ENCODE data around the gene TMEM131L.
"Not testable (repeated sequence)": the region's sequence is repeated elsewhere in the genome, so short reads cannot be mapped to it uniquely, and the experiment has no call there.

The TMEM131L gene

GRCh38 chr4:153661215-153661822, 195.2 kb downstream of the TMEM131L start:
- no peak for DNase-seq (ENCODE audit: low spot score)

GRCh38 chr4:153661908-153662307, 195.7 kb downstream of the TMEM131L start:
- no peak for DNase-seq (ENCODE audit: low spot score)

GRCh38 chr4:153663667-153664066, 197.5 kb downstream of the TMEM131L start:
- no peak for DNase-seq (ENCODE audit: low spot score)

GRCh38 chr4:153666505-153666904, 200.3 kb downstream of the TMEM131L start:
- not testable (repeated sequence) for DNase-seq (ENCODE audit: low spot score)

GRCh38 chr4:153668647-153669046, 202.5 kb downstream of the TMEM131L start:
- DNase-seq (ENCODE audit: low spot score) = no peak

- DNase-seq (ENCODE audit: low spot score) = no peak
Observed at GRCh38 chr4:153669838-153670237, 203.7 kb downstream of the TMEM131L start.

- no peak for DNase-seq (ENCODE audit: low spot score)
Observed at GRCh38 chr4:153676486-153676885, 210.3 kb downstream of the TMEM131L start.

GRCh38 chr4:153676984-153677383, 210.8 kb downstream of the TMEM131L start:
- no peak for DNase-seq (ENCODE audit: low spot score)

GRCh38 chr4:153679486-153679885, 213.3 kb downstream of the TMEM131L start:
- DNase-seq (ENCODE audit: low spot score) = no peak

- DNase-seq (ENCODE audit: low spot score) = no peak
Observed at GRCh38 chr4:153683763-153684181, 217.6 kb downstream of the TMEM131L start.

GRCh38 chr4:153684182-153684970, 218.2 kb downstream of the TMEM131L start, which contains the start of gene TLR2:
Gene TLR2 (plus strand): TSS chr4:153684280. CDS start chr4:153702908, 18,628 bp downstream.
- DNase-seq (ENCODE audit: low spot score) = peak; percentile 77

- DNase-seq (ENCODE audit: low spot score) = no peak
Observed at GRCh38 chr4:153684971-153685371, 218.8 kb downstream of the TMEM131L start.
